Activated T-cell treated with anti-CD3 and anti-CD28 coated beads for 1 hour (primary cell): ENCODE results near the gene TRMU.

Experiments used
- DNase-seq: peaks from one replicate; pipeline ENCODE4 v3.0.0-alpha.2; 2020; ENCODE audit warnings: low read depth

The TRMU gene

DNA sequence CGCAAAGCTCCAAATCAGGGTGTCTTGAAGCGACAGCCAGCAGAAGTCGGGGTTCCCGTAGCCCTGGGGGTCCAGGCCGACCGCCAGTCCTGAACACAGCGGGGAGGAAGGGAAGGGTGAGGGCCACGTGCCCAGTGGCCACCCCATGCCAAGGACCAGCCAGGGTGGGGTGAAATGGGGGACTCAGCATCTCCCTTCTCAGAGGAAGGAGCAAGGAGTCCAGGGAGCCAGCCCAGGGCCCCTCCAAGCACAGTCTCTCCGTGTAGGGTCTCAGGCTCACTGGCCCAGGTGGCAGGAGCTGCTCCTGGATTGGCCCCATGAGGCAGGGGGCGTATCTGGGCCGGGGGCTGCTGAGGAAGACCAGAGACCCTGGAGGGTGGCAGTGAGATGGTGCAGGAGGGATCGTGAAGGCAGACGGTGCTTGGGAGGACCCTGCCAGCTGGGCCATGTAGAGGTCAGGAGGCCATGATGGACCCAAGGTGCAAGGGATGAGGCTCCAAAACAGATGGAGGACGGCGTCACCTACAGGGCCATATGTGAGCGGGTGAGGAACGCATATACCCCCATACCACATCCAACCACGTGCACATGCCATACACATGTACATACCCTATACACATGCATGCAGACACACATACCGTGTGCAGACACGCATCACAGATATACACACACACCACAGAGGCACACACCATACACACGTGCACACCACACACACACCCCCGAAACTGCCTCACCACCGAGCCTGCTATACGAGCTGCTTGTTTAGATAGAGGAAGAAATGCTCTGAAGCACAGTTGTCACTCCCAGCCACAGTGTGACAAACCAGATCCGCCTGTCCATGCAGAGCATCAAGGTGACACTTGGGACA is 34.4 kb downstream of the TRMU start:
- no peak for DNase-seq

DNA sequence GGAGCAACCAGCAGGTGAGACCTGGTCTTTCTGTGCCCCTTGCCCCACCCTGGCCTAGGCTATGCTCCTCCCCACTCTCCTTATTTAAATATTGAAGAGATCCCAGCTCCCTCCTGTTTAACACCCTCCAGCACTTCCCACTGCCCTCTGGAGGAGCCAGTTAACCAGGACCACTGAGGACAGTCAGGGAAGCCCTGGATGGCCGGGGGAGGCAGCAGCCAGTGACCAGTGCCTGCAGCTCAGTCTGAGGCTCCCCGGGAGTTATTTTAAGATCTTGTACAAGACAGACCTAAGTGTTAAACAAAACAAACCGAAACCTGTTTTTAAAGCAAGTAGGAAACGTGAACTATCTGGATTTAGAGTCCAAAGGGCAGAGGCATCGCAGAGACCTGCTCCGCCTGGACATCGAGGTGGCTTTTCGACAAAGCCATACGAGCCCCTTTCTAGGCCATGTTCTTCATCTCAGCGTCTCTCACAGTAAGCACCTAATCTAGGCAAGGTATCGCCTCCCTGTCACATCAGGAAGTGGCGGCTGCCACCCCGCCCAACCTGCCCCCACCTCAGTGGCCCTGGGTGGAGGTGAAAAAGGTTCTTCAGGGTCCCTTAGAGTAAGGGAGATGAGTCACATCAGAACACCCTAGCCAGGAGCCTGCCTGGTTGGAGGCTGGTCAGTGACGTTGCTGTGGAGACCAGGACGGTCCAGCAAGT is 35.2 kb downstream of the TRMU start:
- DNase-seq, result peak; percentile 20

DNA sequence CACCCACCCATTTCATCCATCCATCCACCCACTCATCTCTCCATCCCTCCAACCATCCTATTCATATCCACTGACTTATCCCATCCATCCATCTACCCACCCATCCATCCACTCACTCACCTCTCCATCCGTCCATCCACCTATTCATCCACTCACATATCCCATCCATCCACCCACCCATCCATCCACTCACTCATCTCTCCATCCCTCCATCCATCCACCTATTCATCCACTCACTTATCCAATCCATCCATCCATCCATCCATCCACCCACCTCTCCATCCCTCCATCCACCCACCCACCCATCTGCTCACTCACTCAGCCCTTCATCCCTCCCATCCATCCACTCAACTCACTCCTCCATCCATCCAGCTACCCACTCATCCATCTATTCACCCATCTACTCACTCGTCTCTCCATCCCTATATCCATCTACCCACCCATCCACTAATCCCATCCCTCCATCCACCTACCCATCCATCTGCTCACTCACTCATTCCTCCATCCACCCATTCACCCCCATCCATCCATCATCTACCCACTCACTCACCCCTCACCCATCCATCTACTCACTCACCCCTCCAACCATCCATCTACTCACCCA is 36.2 kb downstream of the TRMU start:
- no peak for DNase-seq

DNA sequence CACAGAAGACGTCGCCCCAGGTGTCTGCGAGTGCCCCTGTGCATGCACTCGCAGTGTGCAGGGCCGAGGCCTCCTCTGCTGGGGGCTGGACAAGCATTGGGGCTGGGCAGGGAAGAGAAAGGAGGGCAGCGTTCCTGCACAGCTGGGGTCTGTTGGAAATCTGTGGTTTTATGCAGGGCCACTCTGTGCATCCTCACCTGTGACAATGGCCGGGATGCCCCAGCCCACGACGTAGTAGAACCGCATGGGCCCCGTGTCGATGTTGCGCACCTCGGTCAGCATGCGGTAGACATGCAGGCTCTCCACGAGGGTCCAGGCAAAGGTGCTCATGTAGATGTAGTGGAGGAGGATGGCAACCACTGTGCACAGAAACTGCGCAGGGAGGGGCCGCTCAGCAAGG is 37.2 kb downstream of the TRMU start:
- no peak for DNase-seq

DNA sequence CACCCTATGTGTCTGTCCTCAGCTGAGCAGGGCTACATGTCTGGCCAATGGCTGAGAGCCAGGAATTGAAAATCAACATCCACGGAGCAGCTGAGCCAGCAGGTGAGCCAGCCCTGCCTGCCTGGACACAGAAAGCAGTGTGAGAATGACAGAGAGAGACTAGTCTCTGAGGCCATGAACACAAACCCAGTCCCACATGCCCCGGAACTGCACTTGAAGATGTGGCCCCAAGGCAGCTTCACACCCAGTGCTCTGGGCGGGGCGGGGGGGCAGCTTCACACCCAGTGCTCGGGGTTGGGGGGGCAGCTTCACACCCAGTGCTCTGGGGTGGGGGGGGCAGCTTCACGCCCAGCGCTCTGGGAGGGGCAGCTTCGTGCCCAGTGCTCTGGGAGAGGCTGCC is 37.6 kb downstream of the TRMU start:
- DNase-seq, result no peak

- DNase-seq, result no peak
These were observed 38.6 kb downstream of the TRMU start for GRCh38 chr22:46373921-46374662.

DNA sequence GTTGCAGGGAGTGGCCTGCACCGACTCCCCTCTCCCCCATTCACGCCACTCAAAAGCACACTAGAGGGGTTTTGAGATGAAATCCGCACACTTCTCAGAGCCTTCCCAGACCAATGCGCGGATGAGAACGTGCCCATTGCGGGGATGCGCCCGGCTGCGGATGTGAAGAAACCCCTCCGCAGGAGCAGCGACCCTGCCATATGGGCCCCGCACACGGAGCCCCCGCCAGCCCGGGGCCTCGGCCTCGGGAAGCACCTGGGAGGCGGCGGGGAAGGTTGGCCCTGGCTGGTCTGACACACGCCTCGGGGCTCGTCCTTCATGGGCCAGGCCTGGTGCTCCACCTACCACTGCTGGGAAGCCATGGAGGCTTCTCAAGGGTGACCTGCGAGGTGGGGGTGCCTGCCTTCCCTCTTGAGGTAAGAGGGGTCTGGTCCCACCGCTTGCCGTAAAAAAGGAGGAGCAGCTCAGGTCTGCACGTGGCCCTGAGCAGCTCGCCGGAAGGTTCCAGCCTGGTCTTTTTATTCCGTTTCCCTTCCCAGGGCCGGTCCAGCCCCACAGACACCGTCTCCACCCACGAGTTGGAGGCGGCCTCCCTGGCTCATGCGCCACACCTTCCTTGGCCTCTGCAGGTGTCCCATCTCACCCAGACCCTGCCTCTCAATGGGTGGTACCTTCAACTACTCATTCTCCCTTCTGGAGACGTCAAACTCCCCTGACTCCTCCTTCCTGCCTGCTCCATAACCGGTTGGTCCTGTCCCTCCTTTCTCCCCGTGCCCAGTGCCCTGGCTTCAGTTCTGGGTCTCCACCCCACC is 39.4 kb downstream of the TRMU start:
- no peak for DNase-seq

- DNase-seq, result no peak
These were observed 40.6 kb downstream of the TRMU start for GRCh38 chr22:46376111-46376510.

DNA sequence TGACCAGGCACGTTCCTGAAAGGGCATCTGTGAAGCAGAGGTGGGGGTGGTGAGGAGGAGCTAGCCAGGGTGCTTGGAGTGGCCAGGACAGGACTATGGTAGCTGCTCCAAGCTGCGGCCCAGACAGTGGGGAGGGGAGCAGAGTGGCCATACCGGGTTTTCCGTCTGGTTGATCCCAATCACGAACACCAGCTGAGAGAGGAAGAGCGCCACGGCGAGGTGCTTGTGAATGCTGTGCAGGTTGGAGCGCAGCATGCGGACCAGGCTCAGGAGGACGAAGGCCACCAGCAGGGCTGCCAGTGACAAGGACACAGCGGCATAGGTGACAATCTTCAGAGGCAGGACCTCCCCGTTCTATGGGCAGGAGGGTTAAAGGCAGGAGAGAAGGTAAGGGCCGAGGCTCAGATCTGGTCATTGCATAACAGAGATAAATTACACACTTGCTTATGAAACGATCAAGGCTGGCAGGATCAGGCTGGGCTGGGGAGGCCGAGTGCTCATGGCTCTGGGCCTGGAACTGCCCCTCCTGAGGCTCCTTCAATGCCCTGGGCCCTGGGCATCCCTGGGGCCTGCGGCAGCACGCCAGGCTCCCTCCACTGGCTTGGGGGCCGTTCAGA is 41.5 kb downstream of the TRMU start:
- no peak for DNase-seq

DNA sequence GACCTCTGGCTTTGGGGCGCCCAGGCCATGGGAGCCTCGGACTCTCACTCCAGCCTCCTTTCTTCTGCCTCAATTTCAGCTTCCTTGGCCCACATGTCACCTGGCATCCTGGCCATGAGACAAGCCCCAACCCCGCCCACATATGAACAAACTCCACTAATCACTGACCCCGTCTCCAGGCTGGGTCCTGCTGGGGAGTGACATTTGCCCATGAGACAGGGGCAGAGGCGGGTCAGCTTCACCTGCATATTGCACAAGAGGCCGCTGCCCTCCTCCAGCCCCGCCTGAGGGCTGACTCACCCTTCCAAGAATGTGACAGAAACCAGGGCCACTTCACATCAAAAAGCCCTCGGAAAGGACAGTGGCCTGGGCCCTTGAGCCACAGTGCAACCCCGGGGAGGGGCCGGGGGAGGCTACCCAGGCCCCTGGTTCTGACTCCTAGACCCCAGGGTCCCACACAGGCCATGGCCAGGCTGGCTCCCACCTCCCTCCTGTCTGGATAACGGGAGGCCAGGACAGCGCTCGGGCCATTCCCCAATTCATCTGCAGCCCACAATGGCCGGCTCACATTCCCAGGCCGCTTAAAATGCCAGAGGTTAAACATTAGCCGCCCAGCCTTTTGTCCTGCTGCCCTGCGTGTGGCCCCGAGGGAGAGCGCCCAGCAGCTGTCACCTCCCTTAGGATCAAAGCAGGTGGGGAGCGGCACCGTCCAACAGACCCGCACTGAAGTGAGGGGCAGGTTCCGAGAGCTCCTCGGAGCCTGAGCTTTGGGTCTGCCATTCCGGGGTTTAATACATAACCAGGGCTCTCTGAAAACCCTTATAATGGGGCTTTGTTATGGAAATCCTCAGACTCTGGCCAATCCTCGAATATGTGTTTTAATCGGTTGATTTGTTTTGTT is 42.3 kb downstream of the TRMU start:
- no peak for DNase-seq

- DNase-seq, result no peak
These were observed 43.0 kb downstream of the TRMU start for GRCh38 chr22:46378426-46379065.

DNA sequence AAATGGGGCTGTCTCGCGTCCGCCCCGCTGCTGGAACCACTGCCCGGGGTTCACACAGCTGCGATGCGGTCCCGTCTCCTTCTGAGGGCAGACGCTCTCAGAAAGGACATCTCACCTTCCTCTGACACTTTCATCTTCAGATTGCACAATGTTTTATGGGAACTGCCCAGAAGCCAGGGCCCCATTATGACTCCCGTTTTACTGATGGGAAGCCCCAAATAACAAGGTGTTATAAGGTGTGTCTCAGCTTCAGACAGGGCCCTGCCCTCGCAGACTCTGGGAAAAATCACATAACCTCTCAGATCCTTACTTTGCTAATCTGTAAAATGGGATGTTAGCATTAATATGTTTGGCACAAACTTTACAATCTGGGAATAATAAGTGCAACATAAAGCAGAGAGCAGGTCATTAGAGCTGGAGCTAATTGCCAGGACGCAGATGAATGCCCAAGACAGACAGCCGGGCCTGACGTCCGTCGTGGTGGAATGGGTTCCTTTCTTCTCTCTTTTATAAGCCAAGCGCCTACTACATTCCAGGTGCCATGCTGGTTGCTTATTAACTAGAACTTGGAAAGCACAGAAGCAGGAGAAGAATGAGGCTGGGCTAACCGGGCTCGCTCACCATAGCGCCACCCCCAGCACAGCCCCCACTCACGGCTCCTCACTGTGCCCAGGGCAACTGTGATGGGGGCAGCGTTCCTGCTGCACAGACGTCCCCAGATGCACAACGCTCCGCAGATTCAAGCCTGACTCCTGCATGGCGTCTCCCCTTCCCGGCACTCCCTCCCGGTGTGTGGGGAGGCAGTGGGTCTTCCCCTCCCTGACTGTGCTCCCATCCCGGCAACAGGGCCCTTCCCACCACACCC is 43.8 kb downstream of the TRMU start:
- DNase-seq, result no peak

GRCh38 chr22:46380069-46380468 is 44.6 kb downstream of the TRMU start:
- no peak for DNase-seq

DNA sequence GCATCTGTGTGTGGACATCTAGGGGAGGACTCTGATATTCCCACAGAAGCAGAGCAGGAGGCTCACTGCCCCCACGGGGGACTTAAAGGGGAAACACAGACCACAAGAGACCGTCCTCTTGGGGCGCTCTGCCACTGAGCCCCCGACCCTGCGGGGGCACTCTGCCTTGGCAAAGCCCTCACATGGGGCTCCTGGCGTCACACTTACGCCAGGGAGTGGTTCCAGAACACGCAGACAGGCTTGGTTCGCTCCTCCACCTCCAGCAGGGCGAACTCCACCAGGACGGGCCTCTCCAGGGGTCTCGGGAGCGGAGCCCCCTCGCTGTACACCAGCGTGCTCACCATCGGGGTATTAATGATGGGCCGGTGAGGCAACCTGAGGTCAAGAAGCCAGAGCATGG is 45.1 kb downstream of the TRMU start:
- DNase-seq, result no peak

DNA sequence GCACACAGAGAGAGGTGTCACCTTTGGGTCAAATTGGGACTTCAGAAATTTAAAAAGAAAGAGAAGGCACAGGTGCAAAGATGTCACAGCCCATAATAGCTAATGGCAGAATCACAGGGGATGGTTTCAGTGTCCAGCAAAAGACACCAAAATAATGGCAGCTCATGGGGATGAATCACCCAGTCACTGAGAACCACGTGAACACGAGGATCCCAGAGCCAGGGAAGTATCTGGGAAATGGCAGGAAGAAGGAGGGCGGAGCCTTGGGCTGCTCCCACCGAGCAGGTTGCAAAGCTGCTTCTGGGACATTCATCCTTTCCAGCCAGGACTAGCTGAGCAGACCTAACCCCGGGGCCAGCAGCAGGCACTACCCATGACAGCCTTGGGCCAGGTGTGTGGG is 45.6 kb downstream of the TRMU start:
- DNase-seq, result no peak

DNA sequence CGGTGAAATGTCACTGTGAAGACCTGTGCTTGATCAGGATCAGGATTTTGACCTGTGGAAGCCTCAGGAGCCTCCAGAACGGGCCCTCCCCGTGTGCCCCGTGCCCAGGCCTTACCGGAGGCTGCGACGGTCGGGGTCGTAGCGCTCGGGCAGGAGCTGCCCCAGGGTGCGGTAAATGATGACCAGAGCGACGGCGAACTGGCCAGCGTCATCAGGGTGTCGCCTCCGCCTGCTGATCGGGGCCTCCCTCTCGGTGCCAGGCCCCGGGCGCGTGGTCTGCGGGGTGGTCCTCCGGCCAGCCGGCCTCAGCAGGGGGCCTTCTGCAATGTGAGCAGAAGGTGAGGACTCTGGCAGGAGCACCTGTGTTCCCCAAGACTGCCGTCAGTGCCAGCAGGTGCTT is 46.2 kb downstream of the TRMU start:
- no peak for DNase-seq

DNA sequence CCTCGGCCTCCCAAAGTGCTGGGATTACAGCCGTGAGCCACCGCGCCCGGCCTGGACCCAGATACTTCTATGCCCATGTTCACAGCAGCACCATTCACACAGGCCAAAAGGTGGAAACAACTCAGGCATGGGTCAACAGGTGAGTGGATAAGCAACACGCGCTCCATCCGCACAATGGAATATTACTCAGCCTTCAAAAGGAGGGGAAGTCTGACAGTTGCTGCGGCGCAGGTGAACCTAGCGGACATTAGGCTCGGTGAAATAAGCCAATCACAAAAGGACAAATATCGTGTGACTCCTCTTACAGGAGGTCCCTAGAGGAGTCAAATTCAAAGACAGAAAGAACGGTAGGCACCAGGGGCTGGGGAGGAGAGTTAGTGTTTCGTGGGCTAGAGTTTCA is 47.0 kb downstream of the TRMU start:
- no peak for DNase-seq

GRCh38 chr22:46386312-46386711 is 50.8 kb downstream of the TRMU start:
- DNase-seq, result no peak

DNA sequence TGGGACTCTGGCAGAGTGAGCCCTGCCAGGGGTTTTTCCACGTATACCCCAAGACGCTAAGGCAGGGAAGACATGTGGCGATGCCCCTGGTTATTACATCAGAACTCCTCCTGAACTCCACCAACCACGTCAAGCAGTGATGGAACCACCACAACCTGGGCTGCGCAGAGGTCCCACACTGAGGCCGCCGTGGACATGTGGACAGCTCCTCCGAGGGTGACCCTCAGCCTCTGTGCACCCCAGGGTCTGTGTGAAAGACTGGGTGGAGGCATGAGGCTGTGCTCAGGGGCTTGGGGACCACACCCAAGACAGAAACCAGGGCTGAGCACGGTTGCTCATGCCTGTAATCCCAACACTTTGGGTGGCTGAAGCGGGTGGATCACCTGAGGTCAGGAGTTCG is 52.2 kb downstream of the TRMU start:
- no peak for DNase-seq
